Measurements from ENCODE around the gene SCN2B.

- TF ChIP-seq CTCF (IDR thresholded peaks at IDR 0.05): no peak
- no peak for TF ChIP-seq ZFX (IDR thresholded peaks at IDR 0.05; ENCODE audit: borderline replicate concordance)
These were observed 19.8 kb downstream of the SCN2B start for GRCh38 chr11:118156531-118157185.

Data from 22Rv1 (cell line).